Nephron (organoid): ENCODE results near the gene SPN.
A peak's percentile ranks its signal among the peaks of the same experiment; 100 is the strongest.
"Not testable (repeated sequence)": the region's sequence is repeated elsewhere in the genome, so short reads cannot be mapped to it uniquely, and the experiment has no call there.

Experiments used
- H3K27ac Mint-ChIP-seq, 3 experiments: 2 replicates each; pipeline ENCODE4 v1.8.0; 2020; ENCODE audit warnings: mixed read lengths in 3 of 3, mild to moderate bottlenecking in 2 of 3, moderate library complexity in 1 of 3
- H3K27me3 Mint-ChIP-seq: 2 replicates; pipeline ENCODE4 v1.8.0; 2021; ENCODE audit warnings: low read depth, mild to moderate bottlenecking, moderate library complexity, mixed read lengths
- H3K36me3 Mint-ChIP-seq: 2 replicates; pipeline ENCODE4 v1.8.0; 2020; ENCODE audit warnings: low read depth, mixed read lengths
- H3K4me1 Mint-ChIP-seq: 2 replicates; pipeline ENCODE4 v1.8.0; 2020; ENCODE audit warnings: mixed read lengths
- H3K4me3 Mint-ChIP-seq, 3 experiments: 2 replicates each; pipeline ENCODE4 v1.8.0; 2020; ENCODE audit warnings: mild to moderate bottlenecking in 3 of 3, mixed read lengths in 3 of 3, moderate library complexity in 2 of 3
- H3K9me3 Mint-ChIP-seq: 2 replicates; pipeline ENCODE4 v1.8.0; 2020; ENCODE audit warnings: mixed read lengths
- TF ChIP-seq, protein P1 (sequence below), 3 experiments: fragments of 200-600 bp; sonication (generic); IDR thresholded peaks; one replicate each; pipeline ENCODE4 v1.5.0; 2021; ENCODE audit warnings: antibody characterized with exemption in 3 of 3; ENCODE audit not compliant: unreplicated experiment in 3 of 3

SPN gene

DNA sequence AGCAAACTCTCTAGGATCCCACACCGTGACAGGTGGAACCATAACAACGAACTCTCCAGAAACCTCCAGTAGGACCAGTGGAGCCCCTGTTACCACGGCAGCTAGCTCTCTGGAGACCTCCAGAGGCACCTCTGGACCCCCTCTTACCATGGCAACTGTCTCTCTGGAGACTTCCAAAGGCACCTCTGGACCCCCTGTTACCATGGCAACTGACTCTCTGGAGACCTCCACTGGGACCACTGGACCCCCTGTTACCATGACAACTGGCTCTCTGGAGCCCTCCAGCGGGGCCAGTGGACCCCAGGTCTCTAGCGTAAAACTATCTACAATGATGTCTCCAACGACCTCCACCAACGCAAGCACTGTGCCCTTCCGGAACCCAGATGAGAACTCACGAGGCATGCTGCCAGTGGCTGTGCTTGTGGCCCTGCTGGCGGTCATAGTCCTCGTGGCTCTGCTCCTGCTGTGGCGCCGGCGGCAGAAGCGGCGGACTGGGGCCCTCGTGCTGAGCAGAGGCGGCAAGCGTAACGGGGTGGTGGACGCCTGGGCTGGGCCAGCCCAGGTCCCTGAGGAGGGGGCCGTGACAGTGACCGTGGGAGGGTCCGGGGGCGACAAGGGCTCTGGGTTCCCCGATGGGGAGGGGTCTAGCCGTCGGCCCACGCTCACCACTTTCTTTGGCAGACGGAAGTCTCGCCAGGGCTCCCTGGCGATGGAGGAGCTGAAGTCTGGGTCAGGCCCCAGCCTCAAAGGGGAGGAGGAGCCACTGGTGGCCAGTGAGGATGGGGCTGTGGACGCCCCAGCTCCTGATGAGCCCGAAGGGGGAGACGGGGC lies 1.3 kb downstream of the SPN start:
- TF ChIP-seq, protein P1, sequence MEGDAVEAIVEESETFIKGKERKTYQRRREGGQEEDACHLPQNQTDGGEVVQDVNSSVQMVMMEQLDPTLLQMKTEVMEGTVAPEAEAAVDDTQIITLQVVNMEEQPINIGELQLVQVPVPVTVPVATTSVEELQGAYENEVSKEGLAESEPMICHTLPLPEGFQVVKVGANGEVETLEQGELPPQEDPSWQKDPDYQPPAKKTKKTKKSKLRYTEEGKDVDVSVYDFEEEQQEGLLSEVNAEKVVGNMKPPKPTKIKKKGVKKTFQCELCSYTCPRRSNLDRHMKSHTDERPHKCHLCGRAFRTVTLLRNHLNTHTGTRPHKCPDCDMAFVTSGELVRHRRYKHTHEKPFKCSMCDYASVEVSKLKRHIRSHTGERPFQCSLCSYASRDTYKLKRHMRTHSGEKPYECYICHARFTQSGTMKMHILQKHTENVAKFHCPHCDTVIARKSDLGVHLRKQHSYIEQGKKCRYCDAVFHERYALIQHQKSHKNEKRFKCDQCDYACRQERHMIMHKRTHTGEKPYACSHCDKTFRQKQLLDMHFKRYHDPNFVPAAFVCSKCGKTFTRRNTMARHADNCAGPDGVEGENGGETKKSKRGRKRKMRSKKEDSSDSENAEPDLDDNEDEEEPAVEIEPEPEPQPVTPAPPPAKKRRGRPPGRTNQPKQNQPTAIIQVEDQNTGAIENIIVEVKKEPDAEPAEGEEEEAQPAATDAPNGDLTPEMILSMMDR (IDR thresholded peaks at IDR 0.05; ENCODE audit: unreplicated experiment in 3 of 3) = no peak
- peak overlapping the region; percentile 51 to 74 (median 63) for H3K27ac Mint-ChIP-seq
- peaks cover 22% of the 10 kb centered on the region for H3K4me1 Mint-ChIP-seq
- no peaks in the 10 kb centered on the region for H3K27me3 Mint-ChIP-seq
- H3K9me3 Mint-ChIP-seq = no peaks in the 10 kb centered on the region
- H3K4me3 Mint-ChIP-seq = no peak overlapping the region
- H3K36me3 Mint-ChIP-seq = no peaks in the 10 kb centered on the region

DNA sequence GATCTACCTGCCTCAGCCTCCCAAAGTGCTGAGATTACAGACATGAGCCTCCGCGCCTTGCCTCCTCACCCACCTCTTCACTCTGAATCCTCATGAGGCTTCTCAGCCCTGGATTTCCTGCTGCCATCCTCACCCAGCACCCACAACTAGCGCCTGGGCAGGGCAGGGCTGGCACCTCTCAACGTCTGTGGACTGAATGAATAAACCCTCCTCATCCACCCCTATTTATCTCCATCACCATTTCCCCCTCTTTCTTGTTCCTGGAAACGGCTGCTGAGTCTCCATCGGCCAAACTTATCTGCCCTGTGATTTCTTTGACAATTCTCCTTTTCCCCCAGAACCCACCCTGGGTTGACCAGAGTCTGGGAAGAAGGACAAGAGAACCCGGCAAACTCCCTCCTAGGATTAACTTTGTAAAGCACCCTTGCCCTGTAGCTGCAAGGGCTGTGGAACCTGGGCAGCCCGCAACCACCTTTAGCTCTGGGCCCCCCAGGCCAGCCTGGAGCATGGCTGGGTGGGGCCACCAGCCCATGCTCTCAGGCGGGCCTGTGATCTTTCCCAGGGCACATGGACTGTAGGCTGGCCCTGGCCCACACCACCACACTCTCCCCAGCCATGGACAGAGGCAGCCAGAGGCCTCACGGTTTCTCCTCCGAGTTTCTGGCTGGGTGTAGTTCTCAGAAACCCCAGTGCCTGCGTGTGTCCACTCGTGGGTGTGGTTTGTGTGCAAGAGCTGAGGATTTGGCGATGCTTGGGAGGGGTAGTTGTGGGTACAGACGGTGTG lies 2.4 kb downstream of the SPN start:
- Mint-ChIP-seq H3K4me1 (peaks cover 22% of the 10 kb centered on the region), H3K27me3 (no peaks in the 10 kb centered on the region), H3K4me3 (peak overlapping the region; percentile 24 to 84 (median 38)), H3K36me3 (no peaks in the 10 kb centered on the region), H3K27ac (peak overlapping the region; percentile 87 to 96 (median 95)), H3K9me3 (no peaks in the 10 kb centered on the region)
- TF ChIP-seq, protein P1 (IDR thresholded peaks at IDR 0.05; ENCODE audit: unreplicated experiment in 3 of 3) = no peak

DNA sequence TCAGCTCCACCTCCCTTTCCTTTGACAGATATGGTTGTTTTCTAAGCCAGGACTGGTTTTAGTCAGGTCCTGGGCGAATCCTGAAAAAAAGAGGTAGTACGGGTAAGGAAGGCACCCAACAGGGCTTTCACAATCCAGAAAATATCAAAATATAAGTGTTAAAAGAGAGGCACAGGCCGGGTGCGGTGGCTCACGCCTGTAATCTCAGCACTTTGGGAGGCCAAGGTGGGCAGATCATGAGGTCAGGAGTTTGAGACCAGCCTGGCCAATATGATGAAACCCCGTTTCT lies 4.2 kb downstream of the SPN start:
- not testable (repeated sequence) for H3K27me3 Mint-ChIP-seq, H3K36me3 Mint-ChIP-seq, H3K9me3 Mint-ChIP-seq
- H3K4me3 Mint-ChIP-seq = peak overlapping the region; percentile 49 to 84 (median 79)
- H3K4me1 Mint-ChIP-seq = peaks cover 22% of the 10 kb centered on the region
- H3K27ac Mint-ChIP-seq = peak overlapping the region; percentile 87 to 96 (median 95)

DNA sequence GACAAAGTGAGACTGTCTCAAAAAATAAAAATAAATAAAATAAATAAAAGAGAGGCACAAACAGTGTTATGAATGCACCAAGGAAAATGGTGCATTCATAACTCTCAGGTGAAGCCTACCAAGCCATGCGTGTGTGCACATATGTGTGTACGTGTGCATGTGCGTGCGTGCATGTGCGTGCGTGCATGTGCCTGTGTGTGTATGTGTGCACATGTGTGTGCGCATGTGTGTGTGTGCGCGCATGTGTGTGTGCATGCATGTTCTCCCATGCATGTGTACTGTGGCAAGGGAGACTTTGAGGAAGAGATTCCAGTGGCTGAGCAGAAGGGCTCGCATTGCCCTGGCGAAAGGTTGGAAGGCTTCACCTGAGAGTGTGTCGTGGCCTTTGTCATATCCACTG lies 4.7 kb downstream of the SPN start:
- Mint-ChIP-seq H3K4me3 (no peak overlapping the region), H3K27me3 (no peaks in the 10 kb centered on the region), H3K4me1 (peaks cover 24% of the 10 kb centered on the region), H3K36me3 (no peaks in the 10 kb centered on the region), H3K27ac (peak overlapping the region in 2 of 3 experiments; percentile 44 to 95), H3K9me3 (no peaks in the 10 kb centered on the region)
- TF ChIP-seq, protein P1 (IDR thresholded peaks at IDR 0.05; ENCODE audit: unreplicated experiment in 3 of 3) = no peak

DNA sequence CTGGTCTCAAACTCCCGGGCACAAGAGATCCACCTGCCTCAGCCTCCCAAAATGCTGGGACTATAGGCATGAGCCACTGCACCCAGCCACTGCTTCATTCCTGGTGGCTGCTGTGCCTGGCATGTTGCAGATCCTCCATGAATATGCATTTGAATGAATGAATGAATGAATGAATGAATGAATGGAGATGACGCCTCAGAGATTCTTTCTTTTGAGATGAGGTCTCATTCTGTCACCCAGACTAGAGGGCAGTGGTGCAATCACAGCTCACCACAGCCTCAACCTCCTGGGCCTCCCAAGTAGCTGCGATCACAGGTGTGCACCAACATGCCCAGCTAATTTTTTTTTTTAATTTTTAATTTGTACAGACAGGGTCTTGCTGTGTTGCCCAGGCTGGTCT lies 5.2 kb downstream of the SPN start:
- Mint-ChIP-seq H3K27me3 (no peaks in the 10 kb centered on the region), H3K9me3 (no peaks in the 10 kb centered on the region), H3K4me3 (no peak overlapping the region), H3K36me3 (no peaks in the 10 kb centered on the region), H3K4me1 (peaks cover 30% of the 10 kb centered on the region), H3K27ac (no peak overlapping the region)
- TF ChIP-seq, protein P1 (IDR thresholded peaks at IDR 0.05; ENCODE audit: unreplicated experiment in 3 of 3) = no peak

DNA sequence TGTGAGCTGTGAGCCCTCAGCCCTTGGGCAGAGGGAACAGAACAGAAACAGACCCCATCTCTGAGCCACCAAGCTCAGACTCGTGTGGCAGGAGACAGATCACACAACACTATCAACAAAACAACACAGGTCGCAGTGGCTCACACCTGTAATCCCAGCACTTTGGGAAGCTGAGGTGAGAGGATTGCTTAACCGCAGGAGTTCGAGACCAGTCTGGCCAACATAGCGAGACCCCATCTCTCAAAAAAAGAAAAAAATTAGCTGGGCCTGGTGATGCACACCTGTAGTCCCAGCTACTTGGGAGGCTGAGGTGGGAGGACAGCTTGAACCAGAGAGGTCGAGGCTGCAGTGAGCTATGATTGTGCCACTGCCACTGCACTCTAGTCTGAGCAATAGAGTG lies 10.5 kb downstream of the SPN start:
- peak overlapping the region in 1 of 3 experiments; percentile 30 for H3K4me3 Mint-ChIP-seq
- TF ChIP-seq, protein P1 (IDR thresholded peaks at IDR 0.05; ENCODE audit: unreplicated experiment in 3 of 3) = no peak
- no peaks in the 10 kb centered on the region for H3K9me3 Mint-ChIP-seq
- H3K36me3 Mint-ChIP-seq = no peaks in the 10 kb centered on the region
- H3K27ac Mint-ChIP-seq = peak overlapping the region; percentile 95 to 97 (median 96)
- peaks cover 26% of the 10 kb centered on the region for H3K4me1 Mint-ChIP-seq
- H3K27me3 Mint-ChIP-seq = no peaks in the 10 kb centered on the region
